Peyer's patch (tissue), 4 donors: ENCODE data around the gene CACNA1A. TPM values are rescaled to one million over a fixed set of nuclear protein-coding genes. Genes with fewer than 3 reads are reported as not detected.

Source experiments
- DNase-seq, 3 donors: peaks; one replicate each; pipeline ENCODE4 v3.0.0-alpha.2; 2017 to 2019
- H3K27ac ChIP-seq, 4 donors: fragments of 200-600 bp; sonication (generic); one replicate each; pipeline ENCODE4 v1.5.1; 2016 to 2019
- H3K27me3 ChIP-seq, 2 donors: fragments of 200-600 bp; sonication (generic); one replicate each; pipeline ENCODE4 v1.5.1; 2019
- H3K36me3 ChIP-seq, 3 donors: fragments of 200-600 bp; sonication (generic); one replicate each; pipeline ENCODE4 v1.5.1; 2016 to 2019
- H3K4me1 ChIP-seq, 4 donors: fragments of 200-600 bp; sonication (generic); one replicate each; pipeline ENCODE4 v1.5.1; 2016 to 2019
- H3K4me3 ChIP-seq, 4 donors: fragments of 200-600 bp; sonication (generic); 1 replicate in 3 of 4; 2 replicates in 1 of 4; pipeline ENCODE4 v1.5.1; 2016 to 2019; ENCODE audit warnings: mild to moderate bottlenecking in 1 of 4
- H3K9me3 ChIP-seq, 4 donors: fragments of 200-600 bp; sonication (generic); one replicate each; pipeline ENCODE4 v1.5.1; 2016 to 2019; ENCODE audit warnings: mild to moderate bottlenecking in 1 of 4
- POLR2A ChIP-seq, 2 donors: fragments of 450-650 bp; IDR thresholded peaks; one replicate each; pipeline ENCODE4 v1.5.1; 2017; ENCODE audit warnings: antibody characterized with exemption in 2 of 2, mild to moderate bottlenecking in 2 of 2, moderate library complexity in 2 of 2
- total RNA-seq, 4 donors: library from RNA; depleted of rRNA; stranded (reverse); fragments of >200 nt; gene quantifications; one replicate each; pipeline ENCODE4 v1.1.0, GENCODE V29; 2016
- TF ChIP-seq, protein P1 (sequence below), 6 experiments: fragments of 450-650 bp in 4 of 6; fragments of 200-600 bp in 2 of 6; sonication (generic) in 1 of 6; IDR thresholded peaks; one replicate each; pipeline ENCODE4 v1.5.1; 2017 to 2019; ENCODE audit warnings: antibody characterized with exemption in 6 of 6, mild to moderate bottlenecking in 3 of 6, moderate library complexity in 1 of 6

CACNA1A gene
- total RNA-seq, 4 donors from 2014 or later = 16.8 to 25.7 (median 21.7) TPM

DNA sequence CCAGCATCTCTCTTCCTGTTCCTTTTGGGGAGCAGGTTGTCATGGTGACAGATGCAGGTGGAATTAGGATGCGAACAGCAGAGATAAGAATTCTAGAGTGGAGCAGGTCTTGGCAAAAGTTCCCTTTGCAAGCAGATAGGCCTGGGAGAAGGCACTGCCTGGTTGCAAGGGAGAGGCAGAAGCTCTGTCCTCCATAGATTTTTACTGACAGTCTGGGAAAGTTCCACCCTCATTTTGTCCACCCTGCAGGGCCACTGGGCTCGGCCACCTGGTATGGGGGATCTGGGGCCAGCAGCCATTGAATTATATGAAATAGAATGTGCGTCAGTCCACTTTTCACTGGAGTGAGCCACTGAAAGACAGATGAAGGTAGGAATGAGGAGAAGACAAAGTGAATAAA, 214.4 kb downstream of the CACNA1A start:
- DNase-seq = no peak
- H3K4me3 ChIP-seq = no peak overlapping the region

DNA sequence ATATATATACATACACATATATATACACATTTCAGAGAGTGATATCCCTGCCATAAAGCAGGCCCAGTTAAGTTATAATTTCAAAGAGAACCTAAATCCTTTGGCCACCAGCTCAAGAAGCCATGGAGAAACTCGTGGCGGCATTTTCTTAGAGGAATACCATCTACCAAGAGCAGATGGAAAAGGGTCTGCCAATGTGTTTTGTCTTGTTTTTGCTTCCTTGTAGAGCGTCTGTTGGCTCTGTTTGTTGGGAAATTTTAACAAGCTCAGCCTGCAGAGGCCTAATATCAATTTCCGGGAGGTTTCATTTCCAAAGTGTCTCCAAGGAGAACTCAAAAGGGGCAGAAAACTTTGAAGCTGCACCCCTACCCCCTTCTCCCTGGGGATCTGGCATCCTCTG, 215.5 kb downstream of the CACNA1A start:
- TF ChIP-seq, protein P1, sequence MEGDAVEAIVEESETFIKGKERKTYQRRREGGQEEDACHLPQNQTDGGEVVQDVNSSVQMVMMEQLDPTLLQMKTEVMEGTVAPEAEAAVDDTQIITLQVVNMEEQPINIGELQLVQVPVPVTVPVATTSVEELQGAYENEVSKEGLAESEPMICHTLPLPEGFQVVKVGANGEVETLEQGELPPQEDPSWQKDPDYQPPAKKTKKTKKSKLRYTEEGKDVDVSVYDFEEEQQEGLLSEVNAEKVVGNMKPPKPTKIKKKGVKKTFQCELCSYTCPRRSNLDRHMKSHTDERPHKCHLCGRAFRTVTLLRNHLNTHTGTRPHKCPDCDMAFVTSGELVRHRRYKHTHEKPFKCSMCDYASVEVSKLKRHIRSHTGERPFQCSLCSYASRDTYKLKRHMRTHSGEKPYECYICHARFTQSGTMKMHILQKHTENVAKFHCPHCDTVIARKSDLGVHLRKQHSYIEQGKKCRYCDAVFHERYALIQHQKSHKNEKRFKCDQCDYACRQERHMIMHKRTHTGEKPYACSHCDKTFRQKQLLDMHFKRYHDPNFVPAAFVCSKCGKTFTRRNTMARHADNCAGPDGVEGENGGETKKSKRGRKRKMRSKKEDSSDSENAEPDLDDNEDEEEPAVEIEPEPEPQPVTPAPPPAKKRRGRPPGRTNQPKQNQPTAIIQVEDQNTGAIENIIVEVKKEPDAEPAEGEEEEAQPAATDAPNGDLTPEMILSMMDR (IDR thresholded peaks at IDR 0.05) = no peak
- no peak for TF ChIP-seq POLR2A (IDR thresholded peaks at IDR 0.05)
- no peak overlapping the region for H3K4me3 ChIP-seq
- no peaks in the 10 kb centered on the region for H3K36me3 ChIP-seq
- DNase-seq = no peak
- H3K9me3 ChIP-seq = no peaks in the 10 kb centered on the region
- no peak overlapping the region for H3K27ac ChIP-seq
- H3K27me3 ChIP-seq = no peaks in the 10 kb centered on the region
- H3K4me1 ChIP-seq = no peaks in the 10 kb centered on the region

More for the DNA sequence above, 214.4 kb downstream of the CACNA1A start:
- Histone ChIP-seq H3K36me3 (no peaks in the 10 kb centered on the region), H3K9me3 (no peaks in the 10 kb centered on the region), H3K27me3 (no peaks in the 10 kb centered on the region), H3K4me1 (no peaks in the 10 kb centered on the region), H3K27ac (no peak overlapping the region)
- TF ChIP-seq POLR2A (IDR thresholded peaks at IDR 0.05) = no peak
- TF ChIP-seq, protein P1 (IDR thresholded peaks at IDR 0.05) = no peak

DNA sequence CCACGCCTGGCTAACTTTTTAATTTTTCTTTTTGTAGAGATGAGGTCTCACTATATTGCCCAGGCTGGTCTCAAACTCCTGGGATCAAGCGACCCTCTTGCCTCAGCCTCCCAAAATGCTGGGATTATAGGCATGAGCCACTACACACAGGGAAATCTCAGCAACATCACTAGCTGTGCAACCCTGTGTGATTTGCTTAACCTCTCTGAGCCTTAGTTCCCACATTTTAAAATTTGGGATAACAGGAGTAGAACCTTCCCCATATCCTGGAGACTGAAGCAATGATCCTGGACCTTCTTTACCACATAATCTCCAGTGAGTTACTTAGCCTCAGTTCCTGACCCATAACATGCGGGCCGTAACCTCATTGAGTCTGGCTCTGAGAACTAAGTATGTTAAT, 217.0 kb downstream of the CACNA1A start:
- no peak for TF ChIP-seq POLR2A (IDR thresholded peaks at IDR 0.05)
- TF ChIP-seq, protein P1 (IDR thresholded peaks at IDR 0.05) = no peak

DNA sequence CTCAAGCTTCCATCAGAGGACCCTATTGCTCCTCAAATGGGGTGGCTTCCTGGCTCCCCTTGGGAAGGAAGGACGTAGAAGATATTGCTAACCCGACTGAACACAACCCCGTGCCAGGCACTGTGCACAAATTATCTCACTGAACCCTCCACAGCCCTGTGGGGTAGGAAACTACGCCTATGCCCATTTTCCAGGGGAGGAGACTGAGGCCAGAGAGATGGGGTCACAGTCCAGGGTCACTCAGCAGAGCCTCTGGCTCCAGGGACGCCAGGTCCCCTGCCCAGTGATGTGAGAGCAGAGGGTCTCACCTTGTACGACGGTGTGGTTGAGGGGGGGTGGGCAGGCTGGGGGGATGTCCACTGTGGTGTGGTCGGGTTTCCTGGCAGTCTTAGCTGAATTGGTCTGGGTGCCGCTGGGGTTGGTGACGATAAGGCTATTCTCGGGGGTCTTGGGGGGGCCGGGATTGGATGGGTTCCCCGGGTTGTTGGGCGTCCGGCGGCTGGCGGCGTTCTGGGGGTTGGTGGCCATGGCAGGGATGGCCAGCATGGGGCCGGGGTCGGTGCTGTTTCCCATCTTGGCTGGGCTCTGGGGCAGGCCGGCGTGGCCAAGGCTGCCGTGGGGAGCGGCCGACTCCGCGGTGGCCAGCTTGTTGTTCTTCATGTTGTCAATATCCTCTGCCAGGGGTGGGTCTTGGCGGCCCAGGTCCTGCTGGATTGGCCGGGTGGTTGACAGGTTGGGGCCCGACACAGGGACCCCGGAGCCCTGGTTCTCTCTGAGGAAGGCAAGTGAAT, 219.9 kb downstream of the CACNA1A start:
- no peaks in the 10 kb centered on the region for H3K9me3 ChIP-seq
- TF ChIP-seq POLR2A (IDR thresholded peaks at IDR 0.05) = no peak
- TF ChIP-seq, protein P1 (IDR thresholded peaks at IDR 0.05) = no peak

More for the DNA sequence above, 217.0 kb downstream of the CACNA1A start:
- Histone ChIP-seq H3K9me3 (no peaks in the 10 kb centered on the region), H3K4me3 (no peak overlapping the region), H3K27ac (no peak overlapping the region), H3K4me1 (no peaks in the 10 kb centered on the region), H3K27me3 (no peaks in the 10 kb centered on the region), H3K36me3 (no peaks in the 10 kb centered on the region)
- no peak for DNase-seq

DNA sequence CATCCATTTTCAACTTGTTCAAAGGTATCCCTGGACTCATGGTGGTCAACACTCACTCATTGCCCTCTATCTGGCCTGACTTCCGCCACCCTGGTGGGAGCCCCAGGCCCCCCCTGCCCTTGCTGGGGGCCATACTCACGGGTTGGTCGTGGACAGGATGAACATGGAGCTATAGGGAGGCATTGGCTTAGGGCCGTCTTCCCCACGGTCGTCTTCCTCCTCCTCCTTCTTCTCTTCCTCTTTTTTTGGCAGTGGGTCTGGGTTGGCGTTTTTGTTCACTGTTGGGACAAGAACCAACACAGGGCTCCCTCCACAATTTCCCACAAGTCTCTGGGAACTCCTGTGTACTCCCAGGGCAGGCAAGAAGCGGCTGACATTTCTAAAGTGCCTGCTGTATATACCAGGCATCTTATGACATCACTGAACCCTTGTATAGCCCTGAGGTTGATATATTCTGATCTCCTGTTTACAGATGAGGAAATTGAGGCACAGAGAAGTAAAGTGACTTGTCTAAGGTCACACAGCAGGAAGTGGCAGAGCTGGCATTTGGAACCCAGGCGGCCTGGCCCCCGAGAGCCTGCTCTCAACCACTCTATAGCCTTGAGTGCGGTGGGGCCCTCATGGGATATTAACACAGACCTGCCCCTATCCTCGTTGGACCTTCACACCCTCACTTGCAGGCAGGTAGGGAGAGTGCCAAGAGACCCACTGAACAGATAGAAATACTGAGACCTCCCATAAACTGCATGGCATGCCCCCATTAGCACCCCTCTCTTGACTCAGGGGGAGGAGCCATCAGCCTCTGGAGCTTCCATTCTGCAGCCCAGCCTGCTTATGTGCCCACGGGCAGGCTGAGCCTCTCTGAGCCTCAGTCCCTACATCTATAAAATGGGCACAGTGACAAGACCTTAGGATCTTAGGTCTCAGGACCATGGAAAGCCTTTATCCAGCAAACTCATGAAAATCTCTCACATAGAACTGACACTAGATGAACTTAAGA, 221.1 kb downstream of the CACNA1A start:
- Histone ChIP-seq H3K9me3 (no peaks in the 10 kb centered on the region), H3K27ac (no peak overlapping the region), H3K4me1 (no peaks in the 10 kb centered on the region), H3K27me3 (no peaks in the 10 kb centered on the region), H3K36me3 (no peaks in the 10 kb centered on the region), H3K4me3 (no peak overlapping the region)
- no peak for DNase-seq
- TF ChIP-seq POLR2A (IDR thresholded peaks at IDR 0.05) = no peak
- TF ChIP-seq, protein P1 (IDR thresholded peaks at IDR 0.05) = no peak

More for the DNA sequence above, 219.9 kb downstream of the CACNA1A start:
- no peak for DNase-seq
- H3K4me3 ChIP-seq = no peak overlapping the region
- no peak overlapping the region for H3K27ac ChIP-seq
- no peaks in the 10 kb centered on the region for H3K4me1 ChIP-seq
- no peaks in the 10 kb centered on the region for H3K27me3 ChIP-seq
- H3K36me3 ChIP-seq = no peaks in the 10 kb centered on the region
